NCI-H524 treated with DMSO at 0.1 percent for 48 hours (cell line): ENCODE measurements around the gene CELF2.
"Not testable (repeated sequence)": the region's sequence is repeated elsewhere in the genome, so short reads cannot be mapped to it uniquely, and the experiment has no call there.

Source experiments
- DNase-seq: peaks from one replicate; lab custom pipeline; 2025; lab: John Stamatoyannopoulos, UW

The CELF2 gene

GRCh38 chr10:11355592-11355991 lies 337.9 kb downstream of the CELF2 start:
- DNase-seq, result no peak

- DNase-seq, result no peak
Measured at GRCh38 chr10:11357439-11357838, 339.8 kb downstream of the CELF2 start.

- no peak for DNase-seq
Measured at GRCh38 chr10:11358011-11358410, 340.3 kb downstream of the CELF2 start.

- DNase-seq, result no peak
Measured at GRCh38 chr10:11358923-11359575, 341.4 kb downstream of the CELF2 start.

- DNase-seq, result no peak
Measured at GRCh38 chr10:11359869-11360268, 342.2 kb downstream of the CELF2 start.

- no peak for DNase-seq
Measured at GRCh38 chr10:11363497-11363896, 345.8 kb downstream of the CELF2 start.

GRCh38 chr10:11364241-11364640 lies 346.6 kb downstream of the CELF2 start:
- no peak for DNase-seq

GRCh38 chr10:11366889-11367288 lies 349.2 kb downstream of the CELF2 start:
- DNase-seq, result not testable (repeated sequence)

- DNase-seq, result no peak
Measured at GRCh38 chr10:11367505-11367904, 349.8 kb downstream of the CELF2 start.

- DNase-seq, result no peak
Measured at GRCh38 chr10:11373717-11374171, 356.1 kb downstream of the CELF2 start.

GRCh38 chr10:11377267-11377666 lies 359.6 kb downstream of the CELF2 start:
- no peak for DNase-seq

GRCh38 chr10:11378835-11379234 lies 361.2 kb downstream of the CELF2 start:
- no peak for DNase-seq

GRCh38 chr10:11379771-11380170 lies 362.1 kb downstream of the CELF2 start:
- no peak for DNase-seq

GRCh38 chr10:11381023-11381422 lies 363.4 kb downstream of the CELF2 start:
- DNase-seq, result no peak

GRCh38 chr10:11381511-11381910 lies 363.8 kb downstream of the CELF2 start:
- DNase-seq, result no peak

- no peak for DNase-seq
Measured at GRCh38 chr10:11382187-11382586, 364.5 kb downstream of the CELF2 start.

- DNase-seq, result no peak
Measured at GRCh38 chr10:11386044-11386443, 368.4 kb downstream of the CELF2 start.
